Loucy (cell line): ENCODE data around the gene UAP1L1.

Experiments
- EZH2phosphoT487 ChIP-seq: fragments of 200-600 bp; IDR thresholded peaks from 2 replicates; pipeline ENCODE4 v1.6.1; 2018; ENCODE audit warnings: antibody characterized with exemption, mild to moderate bottlenecking, moderate library complexity, borderline replicate concordance
- TF ChIP-seq, protein P1 (sequence below): fragments of 200-600 bp; sonication (generic); conservative IDR thresholded peaks from 2 replicates; pipeline ENCODE4 v1.5.1; 2014; ENCODE audit warnings: mild to moderate bottlenecking, antibody characterized with exemption, low read length

DNA sequence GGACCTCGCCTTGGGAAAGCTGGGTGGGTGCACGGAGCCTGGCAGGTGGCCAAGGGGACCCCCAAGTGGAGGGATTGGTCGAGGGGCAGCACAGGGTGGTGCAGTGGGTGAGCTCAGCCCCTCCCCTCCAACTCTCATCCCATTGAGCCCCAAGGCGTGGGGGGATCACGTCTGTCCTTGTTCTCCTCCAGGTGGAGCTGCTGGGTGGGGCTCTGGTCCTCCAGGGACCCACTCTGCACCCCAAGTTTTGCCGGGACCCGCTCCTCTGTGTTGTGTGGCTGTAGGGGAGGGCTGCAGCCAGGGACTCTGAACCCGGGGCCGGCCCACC is 41.8 kb upstream of the UAP1L1 start:
- TF ChIP-seq, protein P1, sequence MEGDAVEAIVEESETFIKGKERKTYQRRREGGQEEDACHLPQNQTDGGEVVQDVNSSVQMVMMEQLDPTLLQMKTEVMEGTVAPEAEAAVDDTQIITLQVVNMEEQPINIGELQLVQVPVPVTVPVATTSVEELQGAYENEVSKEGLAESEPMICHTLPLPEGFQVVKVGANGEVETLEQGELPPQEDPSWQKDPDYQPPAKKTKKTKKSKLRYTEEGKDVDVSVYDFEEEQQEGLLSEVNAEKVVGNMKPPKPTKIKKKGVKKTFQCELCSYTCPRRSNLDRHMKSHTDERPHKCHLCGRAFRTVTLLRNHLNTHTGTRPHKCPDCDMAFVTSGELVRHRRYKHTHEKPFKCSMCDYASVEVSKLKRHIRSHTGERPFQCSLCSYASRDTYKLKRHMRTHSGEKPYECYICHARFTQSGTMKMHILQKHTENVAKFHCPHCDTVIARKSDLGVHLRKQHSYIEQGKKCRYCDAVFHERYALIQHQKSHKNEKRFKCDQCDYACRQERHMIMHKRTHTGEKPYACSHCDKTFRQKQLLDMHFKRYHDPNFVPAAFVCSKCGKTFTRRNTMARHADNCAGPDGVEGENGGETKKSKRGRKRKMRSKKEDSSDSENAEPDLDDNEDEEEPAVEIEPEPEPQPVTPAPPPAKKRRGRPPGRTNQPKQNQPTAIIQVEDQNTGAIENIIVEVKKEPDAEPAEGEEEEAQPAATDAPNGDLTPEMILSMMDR: no peak; the same call in 1 of the 2 replicates
- no peak for TF ChIP-seq EZH2phosphoT487
